HepG2 (cell line): Measurements from ENCODE around the gene JPH3. TPM values are rescaled to one million over a fixed set of nuclear protein-coding genes. Genes with fewer than 3 reads are reported as not detected.
A peak's percentile ranks its signal among the peaks of the same experiment; 100 is the strongest.

Experiments
- ATAC-seq: fragments of 200-7000 bp; cut with Tn5 transposase; 3 replicates; pipeline ENCODE4 v1.9.1; 2020; ENCODE audit warnings: mild to moderate bottlenecking, moderate library complexity
- BruUV-seq: library from RNA; stranded (reverse); fragments of 400-500 nt; replicated peaks from 2 replicates; lab custom pipeline; 2021; lab: Mats Ljungman, UMichigan
- CTCF ChIA-PET: fragments of 300-600 bp; formaldehyde crosslinking; extraction: SDS; loops from one replicate; lab custom pipeline; 2021; ENCODE audit warnings: low total read pairs, inconsistent platforms, low intra/inter-chr PET ratio; lab: Yijun Ruan, JAX
- POLR2A ChIA-PET: fragments of 350-600 bp; sonication (Branson Sonifier 250); formaldehyde crosslinking; loops from one replicate; lab custom pipeline; 2020; ENCODE audit warnings: antibody characterized with exemption, inconsistent platforms; lab: Yijun Ruan, JAX
- DNase-seq: peaks from one replicate; pipeline ENCODE4 v3.0.0-alpha.2; 2015; ENCODE audit warnings: low spot score
- FAIRE-seq: peaks from 3 replicates; lab custom pipeline; 2011; peaks lifted over from hg19 to GRCh38; lab: Jason Lieb, UNC
- H2AFZ ChIP-seq: one replicate; pipeline ENCODE4 v1.6.1; 2011; ENCODE audit warnings: low read length, inconsistent platforms
- H3K27ac ChIP-seq: fragments of 300-600 bp; 3 replicates; pipeline ENCODE4 v1.8.0; 2011; ENCODE audit warnings: mixed run types, mild to moderate bottlenecking, mixed read lengths, low read length, inconsistent platforms; ENCODE audit not compliant: insufficient read depth; ENCODE audit errors: extremely low read length
- H3K27me3 ChIP-seq, 2 experiments: fragments of 200-600 bp in 1 of 2; 2 replicates in 1 of 2; 3 replicates in 1 of 2; pipeline versions ENCODE4 v1.6.0 to v1.8.0; 2011; ENCODE audit warnings: low read length in 2 of 2, mild to moderate bottlenecking in 2 of 2, moderate library complexity in 2 of 2, inconsistent platforms in 1 of 2; ENCODE audit not compliant: insufficient read depth in 2 of 2, control insufficient read depth in 1 of 2
- H3K36me3 ChIP-seq, 2 experiments: fragments of 200-600 bp in 1 of 2; replicated peaks in 1 of 2; 2 replicates in 1 of 2; 3 replicates in 1 of 2; pipeline versions ENCODE4 v1.5.1 to v1.8.0; 2011; ENCODE audit warnings: low read length in 2 of 2, inconsistent platforms in 1 of 2; ENCODE audit not compliant: insufficient read depth in 2 of 2, control insufficient read depth in 1 of 2
- H3K4me1 ChIP-seq: 2 replicates; pipeline ENCODE4 v1.5.1; 2012; ENCODE audit warnings: low read length, inconsistent platforms; ENCODE audit not compliant: insufficient read depth
- H3K4me2 ChIP-seq: 2 replicates; pipeline ENCODE4 v1.6.0; 2011; ENCODE audit warnings: low read depth, low read length, inconsistent platforms
- H3K4me3 ChIP-seq, 3 experiments: fragments of 200-600 bp in 1 of 3; sonication (generic), shearing (Covaris generic) in 1 of 3; replicated peaks in 1 of 3; 2 replicates each; pipeline ENCODE4 v1.5.1; 2011 to 2016; ENCODE audit warnings: low read length in 3 of 3, inconsistent platforms in 2 of 3, low read depth in 2 of 3, mild to moderate bottlenecking in 2 of 3, control low read depth in 1 of 3, mixed read lengths in 1 of 3; ENCODE audit not compliant: insufficient read depth in 1 of 3
- H3K79me2 ChIP-seq: one replicate; pipeline ENCODE4 v1.6.1; 2011; ENCODE audit warnings: low read length, inconsistent platforms; ENCODE audit not compliant: insufficient read depth
- H3K9ac ChIP-seq: 2 replicates; pipeline ENCODE4 v1.6.0; 2011; ENCODE audit warnings: mild to moderate bottlenecking, low read depth, low read length, inconsistent platforms; ENCODE audit not compliant: insufficient read depth
- H3K9me3 ChIP-seq: 2 replicates; pipeline ENCODE4 v1.5.1; 2012; ENCODE audit warnings: mild to moderate bottlenecking, low read length
- H4K20me1 ChIP-seq: 2 replicates; pipeline ENCODE4 v1.6.0; 2011; ENCODE audit warnings: inconsistent platforms, mild to moderate bottlenecking, low read length, moderate library complexity; ENCODE audit not compliant: insufficient read depth
- AGO1 ChIP-seq: fragments of 200-400 bp; formaldehyde crosslinking; IDR thresholded peaks from 2 replicates; pipeline ENCODE4 v1.6.1; 2017; ENCODE audit warnings: mild to moderate bottlenecking, low read depth, low read length, moderate library complexity; ENCODE audit not compliant: poor library complexity, severe bottlenecking
- CREB1 ChIP-seq, 2 experiments: fragments of 450-650 bp in 1 of 2; IDR thresholded peaks; 2 replicates each; pipeline ENCODE4 v1.6.1; 2016 to 2017; ENCODE audit warnings: control low read depth in 1 of 2, mild to moderate bottlenecking in 1 of 2, missing compliant biosample characterization in 1 of 2, missing genetic modification characterization in 1 of 2
- EZH2 ChIP-seq: conservative IDR thresholded peaks from 2 replicates; pipeline ENCODE4 v1.6.1; 2012; ENCODE audit warnings: mild to moderate bottlenecking, low read depth, low read length, moderate library complexity
- GMEB2 ChIP-seq: IDR thresholded peaks from 2 replicates; pipeline ENCODE4 v1.6.1; 2016; ENCODE audit warnings: missing biosample characterization, missing genetic modification reagents, low read depth
- HDAC6 ChIP-seq: fragments of 200-600 bp; sonication (generic); IDR thresholded peaks from 2 replicates; pipeline ENCODE4 v1.7.0; 2017; ENCODE audit warnings: mild to moderate bottlenecking, antibody characterized with exemption, low read length, low read depth
- KAT7 ChIP-seq: IDR thresholded peaks from 2 replicates; pipeline ENCODE4 v1.6.1; 2018; ENCODE audit warnings: borderline replicate concordance, missing compliant biosample characterization
- RBM22 ChIP-seq: fragments of 200-400 bp; formaldehyde crosslinking; optimal IDR thresholded peaks from 2 replicates; pipeline ENCODE3; 2017; ENCODE audit warnings: mild to moderate bottlenecking, low read length, moderate library complexity
- SMARCE1 ChIP-seq: fragments of 450-650 bp; IDR thresholded peaks from 2 replicates; pipeline ENCODE4 v1.6.1; 2017; ENCODE audit warnings: borderline replicate concordance
- SP2 ChIP-seq: sonication (generic); formaldehyde crosslinking; IDR thresholded peaks from 2 replicates; pipeline ENCODE4 v1.5.1; 2020; ENCODE audit warnings: mild to moderate bottlenecking, missing genetic modification reagents
- ZNF543 ChIP-seq: sonication (generic); formaldehyde crosslinking; IDR thresholded peaks from 2 replicates; pipeline ENCODE4 v1.4.0; 2020; ENCODE audit warnings: mild to moderate bottlenecking, missing genetic modification reagents
- ZNF550 ChIP-seq: sonication (generic); formaldehyde crosslinking; IDR thresholded peaks from 2 replicates; pipeline ENCODE4 v1.4.0; 2020; ENCODE audit warnings: mild to moderate bottlenecking, missing genetic modification reagents, borderline replicate concordance
- ZSCAN22 ChIP-seq: sonication (generic); formaldehyde crosslinking; IDR thresholded peaks from 2 replicates; pipeline ENCODE4 v1.4.0; 2020; ENCODE audit warnings: mild to moderate bottlenecking, missing genetic modification reagents
- WGBS: methylation state at CpG from one replicate; pipeline ENCODE4 v1.1.6; 2017; ENCODE audit warnings: low lambda C conversion rate; 5-methylcytosine and 5-hydroxymethylcytosine counted together
- in situ Hi-C: cut with HindIII; loops from 2 replicates; pipeline ENCODE4 v1.10.0; 2017; ENCODE audit warnings: low pct_unique_long_range_greater_than_20kb; ENCODE audit not compliant: extremely low pct_ligation_motif_present
- intact Hi-C: fragments of 100-400 bp; cut with micrococcal nuclease; formaldehyde crosslinking; loops from one replicate; pipeline ENCODE4 v1.10.0; 2022; ENCODE audit not compliant: unreplicated experiment
- polyA plus RNA-seq, 8 experiments: library from polyadenylated mRNA; depleted of rRNA in 3 of 8; stranded (reverse) in 7 of 8; unstranded in 1 of 8; fragments of >200 nt; fragmentation: Illumina TruSeq in 4 of 8; extraction: Trizol in 4 of 8; gene quantifications; 2 replicates each; pipeline versions ENCODE4 v1.2.1 to v1.2.3, GENCODE V29; 2011 to 2016; ENCODE audit warnings: low read depth in 4 of 8, missing spikeins in 1 of 8, mixed read lengths in 1 of 8; ENCODE audit not compliant: insufficient read depth in 1 of 8
- total RNA-seq, 5 experiments: library from RNA; depleted of rRNA; stranded (reverse); fragments of >200 nt; fragmentation: Illumina TruSeq; extraction: Trizol; gene quantifications; 2 replicates each; pipeline ENCODE4 v1.2.3, GENCODE V29; 2016; ENCODE audit warnings: low read depth in 1 of 5
- TF ChIP-seq, protein P1 (sequence below): sonication (generic); formaldehyde crosslinking; IDR thresholded peaks from 2 replicates; pipeline ENCODE4 v1.5.1; 2020; ENCODE audit warnings: mild to moderate bottlenecking, missing genetic modification reagents
- TF ChIP-seq, protein P2 (sequence below): sonication (generic); formaldehyde crosslinking; IDR thresholded peaks from 2 replicates; pipeline ENCODE4 v1.4.0; 2020; ENCODE audit warnings: missing genetic modification reagents

The JPH3 gene
- total and polyA plus RNA-seq, 2 of the 13 experiments (the other 11 are each of a cell fraction or from before 2014, with no cell fraction given): not detected

GRCh38 chr16:87586201-87586782, 16.0 kb upstream of the JPH3 start:
- no peak overlapping the region for H3K9ac ChIP-seq
- H3K36me3 ChIP-seq: no peaks in the 10 kb centered on the region
- 35% methylated on average over 19 of the region's 22 CpGs for WGBS
- no peaks in the 10 kb centered on the region for H4K20me1 ChIP-seq
- H3K79me2 ChIP-seq: no peaks in the 10 kb centered on the region
- in situ Hi-C loops: loop anchor here (5.0 kb wide), 2 partner anchors 51 to 181 kb away; partner anchors contain the start of gene KLHDC4
- H3K4me1 ChIP-seq: peaks cover 19% of the 10 kb centered on the region
- ChIA-PET CTCF (interaction anchor here (4.9 kb wide), 1 partner anchor 50 kb away, joined by 53 read pairs; no protein-coding TSS in a partner anchor), POLR2A (no interaction called here)
- H3K27me3 ChIP-seq: peaks cover 35 to 88% of the 10 kb centered on the region in 2 experiments
- H3K27ac ChIP-seq: no peak overlapping the region
- intact Hi-C loops: no loop called here
- FAIRE-seq: no peak
- H3K9me3 ChIP-seq: no peaks in the 10 kb centered on the region
- H3K4me3 ChIP-seq: no peak overlapping the region
- no peak overlapping the region for H3K4me2 ChIP-seq
- no peak for DNase-seq
- no peak for ATAC-seq
- H2AFZ ChIP-seq: no peak overlapping the region
- BruUV-seq: no TSS peak
- TF ChIP-seq KAT7 (no peak), ZNF543 (no peak), EZH2 (0 out of 2 replicates have a peak, but pooled peaks have one; percentile 82), HDAC6 (no peak), SP2 (no peak), GMEB2 (CRISPR knock-in tag) (no peak), RBM22 (no peak), SMARCE1 (no peak), ZSCAN22 (CRISPR knock-in tag) (no peak), ZNF550 (CRISPR knock-in tag) (no peak), AGO1 (no peak), CREB1 (IDR thresholded peaks at IDR 0.05) (peak; percentile 61; the same call in 1 of the 2 replicates), CREB1 (CRISPR knock-in tag; IDR thresholded peaks at IDR 0.05) (no peak)
- TF ChIP-seq, protein P1, sequence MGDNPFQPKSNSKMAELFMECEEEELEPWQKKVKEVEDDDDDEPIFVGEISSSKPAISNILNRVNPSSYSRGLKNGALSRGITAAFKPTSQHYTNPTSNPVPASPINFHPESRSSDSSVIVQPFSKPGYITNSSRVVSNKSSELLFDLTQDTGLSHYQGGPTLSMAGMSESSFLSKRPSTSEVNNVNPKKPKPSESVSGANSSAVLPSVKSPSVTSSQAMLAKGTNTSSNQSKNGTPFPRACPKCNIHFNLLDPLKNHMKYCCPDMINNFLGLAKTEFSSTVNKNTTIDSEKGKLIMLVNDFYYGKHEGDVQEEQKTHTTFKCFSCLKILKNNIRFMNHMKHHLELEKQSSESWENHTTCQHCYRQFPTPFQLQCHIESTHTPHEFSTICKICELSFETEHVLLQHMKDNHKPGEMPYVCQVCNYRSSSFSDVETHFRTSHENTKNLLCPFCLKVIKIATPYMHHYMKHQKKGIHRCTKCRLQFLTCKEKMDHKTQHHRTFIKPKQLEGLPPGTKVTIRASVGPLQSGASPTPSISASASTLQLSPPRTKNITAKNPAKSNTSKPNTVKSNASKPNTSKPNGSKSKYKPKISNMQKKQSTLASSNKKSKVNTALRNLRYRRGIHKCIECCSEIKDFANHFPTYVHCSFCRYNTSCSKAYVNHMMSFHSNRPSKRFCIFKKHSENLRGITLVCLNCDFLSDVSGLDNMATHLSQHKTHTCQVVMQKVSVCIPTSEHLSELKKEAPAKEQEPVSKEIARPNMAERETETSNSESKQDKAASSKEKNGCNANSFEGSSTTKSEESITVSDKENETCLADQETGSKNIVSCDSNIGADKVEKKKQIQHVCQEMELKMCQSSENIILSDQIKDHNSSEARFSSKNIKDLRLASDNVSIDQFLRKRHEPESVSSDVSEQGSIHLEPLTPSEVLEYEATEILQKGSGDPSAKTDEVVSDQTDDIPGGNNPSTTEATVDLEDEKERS: no peak
- TF ChIP-seq, protein P2, sequence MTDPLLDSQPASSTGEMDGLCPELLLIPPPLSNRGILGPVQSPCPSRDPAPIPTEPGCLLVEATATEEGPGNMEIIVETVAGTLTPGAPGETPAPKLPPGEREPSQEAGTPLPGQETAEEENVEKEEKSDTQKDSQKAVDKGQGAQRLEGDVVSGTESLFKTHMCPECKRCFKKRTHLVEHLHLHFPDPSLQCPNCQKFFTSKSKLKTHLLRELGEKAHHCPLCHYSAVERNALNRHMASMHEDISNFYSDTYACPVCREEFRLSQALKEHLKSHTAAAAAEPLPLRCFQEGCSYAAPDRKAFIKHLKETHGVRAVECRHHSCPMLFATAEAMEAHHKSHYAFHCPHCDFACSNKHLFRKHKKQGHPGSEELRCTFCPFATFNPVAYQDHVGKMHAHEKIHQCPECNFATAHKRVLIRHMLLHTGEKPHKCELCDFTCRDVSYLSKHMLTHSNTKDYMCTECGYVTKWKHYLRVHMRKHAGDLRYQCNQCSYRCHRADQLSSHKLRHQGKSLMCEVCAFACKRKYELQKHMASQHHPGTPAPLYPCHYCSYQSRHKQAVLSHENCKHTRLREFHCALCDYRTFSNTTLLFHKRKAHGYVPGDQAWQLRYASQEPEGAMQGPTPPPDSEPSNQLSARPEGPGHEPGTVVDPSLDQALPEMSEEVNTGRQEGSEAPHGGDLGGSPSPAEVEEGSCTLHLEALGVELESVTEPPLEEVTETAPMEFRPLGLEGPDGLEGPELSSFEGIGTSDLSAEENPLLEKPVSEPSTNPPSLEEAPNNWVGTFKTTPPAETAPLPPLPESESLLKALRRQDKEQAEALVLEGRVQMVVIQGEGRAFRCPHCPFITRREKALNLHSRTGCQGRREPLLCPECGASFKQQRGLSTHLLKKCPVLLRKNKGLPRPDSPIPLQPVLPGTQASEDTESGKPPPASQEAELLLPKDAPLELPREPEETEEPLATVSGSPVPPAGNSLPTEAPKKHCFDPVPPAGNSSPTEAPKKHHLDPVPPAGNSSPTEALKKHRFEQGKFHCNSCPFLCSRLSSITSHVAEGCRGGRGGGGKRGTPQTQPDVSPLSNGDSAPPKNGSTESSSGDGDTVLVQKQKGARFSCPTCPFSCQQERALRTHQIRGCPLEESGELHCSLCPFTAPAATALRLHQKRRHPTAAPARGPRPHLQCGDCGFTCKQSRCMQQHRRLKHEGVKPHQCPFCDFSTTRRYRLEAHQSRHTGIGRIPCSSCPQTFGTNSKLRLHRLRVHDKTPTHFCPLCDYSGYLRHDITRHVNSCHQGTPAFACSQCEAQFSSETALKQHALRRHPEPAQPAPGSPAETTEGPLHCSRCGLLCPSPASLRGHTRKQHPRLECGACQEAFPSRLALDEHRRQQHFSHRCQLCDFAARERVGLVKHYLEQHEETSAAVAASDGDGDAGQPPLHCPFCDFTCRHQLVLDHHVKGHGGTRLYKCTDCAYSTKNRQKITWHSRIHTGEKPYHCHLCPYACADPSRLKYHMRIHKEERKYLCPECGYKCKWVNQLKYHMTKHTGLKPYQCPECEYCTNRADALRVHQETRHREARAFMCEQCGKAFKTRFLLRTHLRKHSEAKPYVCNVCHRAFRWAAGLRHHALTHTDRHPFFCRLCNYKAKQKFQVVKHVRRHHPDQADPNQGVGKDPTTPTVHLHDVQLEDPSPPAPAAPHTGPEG (CRISPR knock-in tag): no peak
